ENCODE results near the gene ATP1A2. TPM values are rescaled to one million over a fixed set of nuclear protein-coding genes. Genes with fewer than 3 reads are reported as not detected.

The ATP1A2 gene
- total RNA-seq, 2 donors from 2014 or later = not detected

DNA sequence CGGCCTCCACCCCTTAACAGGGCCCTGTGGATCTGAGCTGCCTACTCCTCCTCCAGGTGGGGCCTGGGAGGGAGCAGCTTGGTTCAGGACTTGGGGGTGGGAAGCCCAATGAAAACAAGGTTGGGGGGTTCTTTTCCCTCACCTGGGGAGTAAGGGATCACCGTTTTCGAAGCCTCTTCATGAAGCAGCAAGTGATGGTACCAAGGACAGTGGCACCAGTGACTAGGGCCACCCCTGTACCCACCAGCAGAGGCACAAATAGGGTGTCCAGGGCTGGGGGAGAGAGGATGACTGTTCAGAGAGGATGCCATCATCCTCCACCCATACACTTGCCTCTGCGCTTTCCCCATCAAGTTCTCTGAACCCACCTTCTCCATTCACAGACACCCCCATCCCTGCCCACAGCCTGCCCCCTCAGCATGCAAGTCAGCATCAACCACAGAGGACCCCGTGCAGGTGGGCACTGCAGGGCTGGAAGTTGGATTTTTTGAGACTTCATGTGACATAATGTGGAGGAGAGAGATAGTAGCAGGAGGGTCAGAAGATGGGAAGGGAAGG is 23.8 kb upstream of the ATP1A2 start:
- ATAC-seq (no peak), DNase-seq (no peak)
- Mint-ChIP-seq H3K4me3 (no peak overlapping the region), H3K36me3 (ENCODE audit: low read depth) (peaks cover 15% of the 10 kb centered on the region), H3K4me1 (peaks cover 21% of the 10 kb centered on the region), H3K27ac (no peak overlapping the region), H3K27me3 (no peaks in the 10 kb centered on the region)
- H3K9me3 ChIP-seq (ENCODE audit: control insufficient read depth, low read length, poor library complexity, severe bottlenecking) = no peaks in the 10 kb centered on the region

DNA sequence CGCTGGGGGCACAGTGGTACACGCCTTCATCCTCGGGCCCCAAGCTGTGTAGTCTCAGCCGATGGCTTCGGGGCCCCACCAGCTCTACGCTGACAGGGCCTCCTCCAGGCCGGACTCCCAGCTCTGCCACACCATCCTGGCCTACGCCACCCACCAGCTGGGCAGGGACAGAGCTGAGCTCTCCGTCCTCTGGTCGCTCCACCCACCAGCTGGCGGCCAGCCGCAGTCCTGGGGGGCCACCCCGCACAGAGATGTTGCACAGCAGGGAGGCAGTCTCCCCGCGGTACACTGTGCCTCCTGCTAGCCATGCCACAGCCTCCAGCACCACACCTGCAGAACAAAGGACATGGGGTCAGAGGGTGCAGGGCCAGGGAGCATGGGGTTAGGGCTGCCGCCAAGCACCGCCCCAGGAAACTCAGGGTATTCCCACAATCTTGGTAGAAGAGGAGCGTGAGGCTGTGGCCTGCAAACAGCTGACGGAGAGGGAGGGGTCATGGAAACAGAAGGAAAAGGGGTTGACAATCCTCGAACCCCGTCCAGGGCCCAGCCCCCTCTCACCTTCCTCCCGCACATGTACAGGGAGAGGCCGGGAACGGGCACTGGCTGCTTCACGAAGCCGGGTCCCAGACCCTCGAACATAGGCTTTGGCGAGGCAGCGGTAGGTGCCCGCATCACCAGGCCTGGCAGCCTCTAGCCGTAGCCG is 23.0 kb upstream of the ATP1A2 start:
- H3K9me3 ChIP-seq (ENCODE audit: control insufficient read depth, low read length, poor library complexity, severe bottlenecking) = no peaks in the 10 kb centered on the region
- no peak overlapping the region for H3K4me3 Mint-ChIP-seq
- ATAC-seq (no peak), DNase-seq (no peak)
- peaks cover 13% of the 10 kb centered on the region for H3K36me3 Mint-ChIP-seq (ENCODE audit: low read depth)
- no peaks in the 10 kb centered on the region for H3K27me3 Mint-ChIP-seq
- peaks cover 23% of the 10 kb centered on the region for H3K4me1 Mint-ChIP-seq
- H3K27ac Mint-ChIP-seq = no peak overlapping the region

DNA sequence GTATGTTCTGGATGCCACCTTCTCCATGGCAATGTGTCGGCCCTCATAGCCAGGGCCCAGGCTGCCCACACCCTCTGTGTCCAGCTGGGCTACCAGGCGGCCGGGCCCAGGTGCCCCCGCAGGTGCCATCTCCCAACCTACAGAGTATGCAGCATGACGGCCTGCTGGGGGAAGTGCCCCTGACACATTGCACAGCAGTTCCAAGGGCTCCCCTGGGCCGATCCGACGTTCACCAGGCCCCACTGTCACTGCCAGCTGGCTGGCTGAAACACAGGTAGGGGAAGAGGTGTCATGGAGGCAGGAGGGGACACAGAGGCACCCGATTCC is 22.5 kb upstream of the ATP1A2 start:
- Mint-ChIP-seq H3K4me1 (peaks cover 27% of the 10 kb centered on the region), H3K27me3 (no peaks in the 10 kb centered on the region), H3K36me3 (ENCODE audit: low read depth) (peaks cover 13% of the 10 kb centered on the region), H3K27ac (no peak overlapping the region), H3K4me3 (no peak overlapping the region)
- DNase-seq (no peak), ATAC-seq (no peak)
- H3K9me3 ChIP-seq (ENCODE audit: control insufficient read depth, low read length, poor library complexity, severe bottlenecking) = no peaks in the 10 kb centered on the region

DNA sequence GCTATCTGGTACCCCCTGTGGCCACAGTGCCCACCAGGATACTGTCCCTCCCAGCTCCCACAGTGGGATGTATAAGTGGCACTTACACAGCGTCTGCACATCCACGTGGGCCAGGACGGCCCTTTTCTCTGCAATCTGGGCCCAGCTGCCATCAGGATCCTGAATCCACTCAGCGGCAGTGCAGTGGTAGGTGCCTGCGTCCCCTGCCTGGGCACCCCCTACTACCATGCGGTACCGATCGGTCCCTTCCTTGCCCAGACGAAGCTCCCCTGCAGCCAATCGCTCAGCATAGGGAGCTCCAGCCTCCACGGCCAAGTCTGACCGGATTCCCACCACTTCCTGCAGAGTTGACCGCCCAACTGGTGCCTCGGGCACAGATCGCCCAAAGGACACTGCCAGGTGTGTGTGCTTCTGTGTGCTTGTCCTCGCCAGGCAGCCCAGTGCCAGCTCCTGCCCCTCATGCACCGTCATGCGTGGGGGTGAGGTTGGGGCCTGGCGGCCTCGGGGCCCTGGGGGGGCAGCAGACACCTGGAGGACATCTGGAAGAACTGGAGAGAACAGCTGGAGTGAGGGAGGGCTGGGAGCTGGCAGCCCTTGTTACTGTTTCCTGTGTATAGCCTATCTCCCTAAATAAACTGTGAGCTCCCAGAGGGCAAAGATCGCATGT is 21.8 kb upstream of the ATP1A2 start:
- Mint-ChIP-seq H3K27ac (no peak overlapping the region), H3K4me3 (no peak overlapping the region)

DNA sequence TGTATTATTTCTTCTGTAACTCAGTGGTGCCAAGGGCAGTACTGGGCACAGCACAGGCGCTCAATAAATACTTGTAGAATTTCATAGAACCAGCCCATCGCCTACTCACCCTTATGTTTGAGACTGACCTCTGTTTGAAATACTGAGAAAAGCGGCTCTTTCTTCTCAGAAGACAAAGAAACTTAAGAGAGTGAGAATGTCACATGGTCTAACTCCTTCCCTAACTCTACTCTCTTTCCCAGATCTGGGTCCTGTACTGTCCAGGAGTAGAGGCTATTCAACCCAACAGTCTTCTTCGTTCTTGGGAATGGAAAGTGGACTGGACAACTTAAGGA is 21.3 kb upstream of the ATP1A2 start:
- Mint-ChIP-seq H3K4me1 (peaks cover 26% of the 10 kb centered on the region), H3K27ac (no peak overlapping the region)

More for the DNA sequence above, 21.8 kb upstream of the ATP1A2 start:
- ATAC-seq (no peak), DNase-seq (no peak)
- H3K27me3 Mint-ChIP-seq = no peaks in the 10 kb centered on the region
- H3K9me3 ChIP-seq (ENCODE audit: control insufficient read depth, low read length, poor library complexity, severe bottlenecking) = no peaks in the 10 kb centered on the region
- H3K36me3 Mint-ChIP-seq (ENCODE audit: low read depth) = peaks cover 10% of the 10 kb centered on the region
- H3K4me1 Mint-ChIP-seq = peaks cover 27% of the 10 kb centered on the region

DNA sequence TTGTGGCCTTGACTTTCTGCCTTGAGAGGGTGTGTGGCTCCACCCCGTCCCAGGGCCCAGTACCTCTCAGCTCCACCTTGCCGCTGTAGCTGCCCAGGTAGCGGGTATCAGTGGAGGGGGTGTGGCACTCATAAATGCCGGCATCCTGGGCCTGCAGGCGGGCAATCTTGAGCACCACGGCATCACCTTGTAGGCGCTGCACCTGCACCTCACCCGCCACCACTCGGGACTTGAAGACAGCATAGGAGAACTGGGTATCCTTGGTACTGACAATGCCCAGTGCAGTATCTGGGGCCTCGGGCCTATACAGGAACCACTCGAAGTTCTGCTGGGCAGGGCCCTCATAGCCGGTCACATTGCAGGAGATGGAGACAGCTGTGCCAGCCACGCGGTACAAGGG is 20.8 kb upstream of the ATP1A2 start:
- ATAC-seq = no peak
- H3K4me1 Mint-ChIP-seq = peaks cover 30% of the 10 kb centered on the region
- no peak overlapping the region for H3K4me3 Mint-ChIP-seq
- DNase-seq = no peak
- no peaks in the 10 kb centered on the region for H3K27me3 Mint-ChIP-seq
- H3K27ac Mint-ChIP-seq = no peak overlapping the region
- H3K36me3 Mint-ChIP-seq (ENCODE audit: low read depth) = peaks cover 6% of the 10 kb centered on the region
- no peaks in the 10 kb centered on the region for H3K9me3 ChIP-seq (ENCODE audit: control insufficient read depth, low read length, poor library complexity, severe bottlenecking)

More for the DNA sequence above, 21.3 kb upstream of the ATP1A2 start:
- Mint-ChIP-seq H3K27me3 (no peaks in the 10 kb centered on the region), H3K36me3 (ENCODE audit: low read depth) (peaks cover 6% of the 10 kb centered on the region), H3K4me3 (no peak overlapping the region)
- DNase-seq = no peak
- no peaks in the 10 kb centered on the region for H3K9me3 ChIP-seq (ENCODE audit: control insufficient read depth, low read length, poor library complexity, severe bottlenecking)
- ATAC-seq = no peak

DNA sequence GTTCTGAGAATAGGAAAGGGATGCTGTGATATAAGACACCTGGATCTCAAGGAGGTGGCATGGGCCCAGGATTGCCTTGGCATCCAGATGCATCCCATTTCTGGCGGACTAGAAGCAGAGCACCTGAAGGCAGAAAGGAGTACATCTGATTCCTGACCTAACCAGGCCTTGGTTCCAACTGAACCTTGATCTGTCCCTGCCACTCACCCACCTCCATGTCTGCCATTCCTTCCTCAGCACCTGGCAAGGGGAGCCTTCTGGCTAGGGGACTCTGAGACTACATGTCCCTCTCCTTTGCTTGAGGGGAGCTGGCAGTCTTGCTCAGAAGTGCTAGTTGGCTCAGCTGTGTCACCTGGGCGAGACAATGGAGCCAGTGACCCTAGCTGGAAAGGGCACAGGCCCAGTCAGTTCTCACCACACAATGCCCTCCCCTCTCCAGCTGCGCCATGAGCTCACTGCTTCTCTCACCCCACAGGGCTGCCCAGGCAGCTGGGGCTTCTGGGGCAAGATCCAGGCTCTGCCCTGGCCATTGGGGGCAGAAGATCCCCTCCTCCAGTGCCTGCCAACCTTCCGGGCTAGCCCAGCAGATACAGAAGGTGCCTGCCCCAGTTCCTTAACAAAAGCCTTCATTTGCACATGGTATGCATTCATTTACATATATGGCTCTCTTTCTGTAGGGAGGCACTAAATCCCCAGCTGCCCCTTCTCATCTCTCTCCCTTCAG is 20.0 kb upstream of the ATP1A2 start:
- H3K4me3 Mint-ChIP-seq = peak overlapping the region; percentile 93
- no peak for DNase-seq
- H3K9me3 ChIP-seq (ENCODE audit: control insufficient read depth, low read length, poor library complexity, severe bottlenecking) = no peaks in the 10 kb centered on the region

DNA sequence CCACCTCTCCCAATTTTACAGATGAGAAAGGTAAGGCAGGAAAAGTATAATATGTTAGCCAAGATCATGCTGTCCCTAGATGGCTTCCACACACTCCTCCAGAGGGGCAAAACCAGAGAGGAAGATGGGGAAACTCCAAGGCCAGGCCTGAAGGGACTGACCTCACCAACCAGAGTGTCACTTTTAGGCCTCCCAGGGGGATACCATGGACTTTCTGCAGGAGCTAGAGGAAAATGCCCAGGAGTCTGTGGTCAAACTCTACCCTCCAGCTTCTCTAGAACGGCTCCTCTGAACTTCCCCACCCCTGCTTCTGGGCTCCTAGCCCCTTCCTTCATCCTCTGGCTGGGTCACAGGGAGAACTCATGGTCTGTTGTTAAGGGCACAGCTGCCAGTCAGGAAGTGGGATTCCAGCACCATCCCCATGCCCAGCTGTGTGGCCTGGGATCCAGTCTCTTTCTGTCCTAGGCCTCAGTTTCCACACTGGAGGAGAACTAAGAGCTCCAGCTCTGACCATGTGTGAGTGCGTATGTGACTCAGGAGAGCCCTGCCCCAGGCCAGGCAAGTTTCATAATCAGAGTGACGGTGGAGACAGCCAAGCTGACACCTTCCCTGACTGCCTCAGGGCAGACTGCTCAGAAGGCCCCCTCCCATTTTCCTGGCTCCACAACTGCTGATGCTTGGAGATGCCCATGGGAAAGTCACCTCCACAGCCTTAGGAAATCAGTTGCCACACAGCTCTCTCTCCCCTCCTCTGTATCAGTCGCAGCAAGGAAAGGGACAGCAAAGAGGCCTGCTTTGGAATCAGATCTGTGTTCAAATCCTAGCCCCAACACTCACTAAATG is 19.1 kb upstream of the ATP1A2 start:
- H3K4me1 Mint-ChIP-seq = peaks cover 35% of the 10 kb centered on the region
- H3K27ac Mint-ChIP-seq = peak overlapping the region; percentile 95
- no peaks in the 10 kb centered on the region for H3K9me3 ChIP-seq (ENCODE audit: control insufficient read depth, low read length, poor library complexity, severe bottlenecking)
- no peak for DNase-seq
- H3K4me3 Mint-ChIP-seq = peak overlapping the region; percentile 93
- no peaks in the 10 kb centered on the region for H3K27me3 Mint-ChIP-seq
- peaks cover 2% of the 10 kb centered on the region for H3K36me3 Mint-ChIP-seq (ENCODE audit: low read depth)
- ATAC-seq = no peak

More for the DNA sequence above, 20.0 kb upstream of the ATP1A2 start:
- Mint-ChIP-seq H3K27ac (peak overlapping the region; percentile 95), H3K27me3 (no peaks in the 10 kb centered on the region), H3K36me3 (ENCODE audit: low read depth) (peaks cover 6% of the 10 kb centered on the region), H3K4me1 (peaks cover 32% of the 10 kb centered on the region)
- ATAC-seq = no peak

DNA sequence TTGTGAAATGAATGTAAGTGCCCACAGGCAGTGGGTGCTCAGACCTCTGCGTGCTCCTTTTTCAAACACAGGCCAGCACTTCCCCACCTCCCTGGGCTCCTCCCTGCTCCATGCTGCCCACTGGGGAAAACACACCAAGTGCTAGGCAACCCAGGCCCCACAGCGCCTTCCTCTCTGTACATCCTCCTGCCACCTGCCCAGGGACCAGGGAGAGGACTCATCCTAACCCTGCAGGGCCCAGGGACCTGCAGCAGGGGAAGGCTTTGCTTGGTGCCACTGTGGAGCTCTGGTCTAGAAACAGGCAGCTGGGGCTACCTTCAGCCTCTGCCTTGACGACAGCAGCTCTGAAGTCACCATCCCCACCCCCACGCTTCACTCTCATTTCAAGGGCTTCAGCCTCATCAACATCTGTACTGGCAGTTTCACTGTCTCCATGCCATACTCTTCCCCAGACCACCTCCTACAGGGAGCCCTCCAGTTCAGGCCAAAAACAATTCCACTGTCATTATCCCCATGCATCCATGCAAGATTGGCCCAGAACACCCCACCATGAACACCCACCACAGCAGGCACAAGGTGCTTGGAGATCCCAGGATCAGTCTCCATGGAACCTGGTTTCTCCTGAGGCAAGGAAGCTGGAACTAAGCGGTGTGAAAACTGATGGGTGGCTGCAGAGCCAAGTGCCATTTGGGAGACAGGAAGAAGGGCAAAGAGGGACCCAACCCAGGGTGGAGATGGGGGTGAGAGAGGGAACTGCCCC is 18.2 kb upstream of the ATP1A2 start:
- no peaks in the 10 kb centered on the region for H3K9me3 ChIP-seq (ENCODE audit: control insufficient read depth, low read length, poor library complexity, severe bottlenecking)
- Mint-ChIP-seq H3K4me1 (peaks cover 36% of the 10 kb centered on the region), H3K27ac (peak overlapping the region; percentile 95), H3K36me3 (ENCODE audit: low read depth) (no peaks in the 10 kb centered on the region), H3K4me3 (peak overlapping the region; percentile 93), H3K27me3 (no peaks in the 10 kb centered on the region)
- ATAC-seq = no peak
- no peak for DNase-seq

DNA sequence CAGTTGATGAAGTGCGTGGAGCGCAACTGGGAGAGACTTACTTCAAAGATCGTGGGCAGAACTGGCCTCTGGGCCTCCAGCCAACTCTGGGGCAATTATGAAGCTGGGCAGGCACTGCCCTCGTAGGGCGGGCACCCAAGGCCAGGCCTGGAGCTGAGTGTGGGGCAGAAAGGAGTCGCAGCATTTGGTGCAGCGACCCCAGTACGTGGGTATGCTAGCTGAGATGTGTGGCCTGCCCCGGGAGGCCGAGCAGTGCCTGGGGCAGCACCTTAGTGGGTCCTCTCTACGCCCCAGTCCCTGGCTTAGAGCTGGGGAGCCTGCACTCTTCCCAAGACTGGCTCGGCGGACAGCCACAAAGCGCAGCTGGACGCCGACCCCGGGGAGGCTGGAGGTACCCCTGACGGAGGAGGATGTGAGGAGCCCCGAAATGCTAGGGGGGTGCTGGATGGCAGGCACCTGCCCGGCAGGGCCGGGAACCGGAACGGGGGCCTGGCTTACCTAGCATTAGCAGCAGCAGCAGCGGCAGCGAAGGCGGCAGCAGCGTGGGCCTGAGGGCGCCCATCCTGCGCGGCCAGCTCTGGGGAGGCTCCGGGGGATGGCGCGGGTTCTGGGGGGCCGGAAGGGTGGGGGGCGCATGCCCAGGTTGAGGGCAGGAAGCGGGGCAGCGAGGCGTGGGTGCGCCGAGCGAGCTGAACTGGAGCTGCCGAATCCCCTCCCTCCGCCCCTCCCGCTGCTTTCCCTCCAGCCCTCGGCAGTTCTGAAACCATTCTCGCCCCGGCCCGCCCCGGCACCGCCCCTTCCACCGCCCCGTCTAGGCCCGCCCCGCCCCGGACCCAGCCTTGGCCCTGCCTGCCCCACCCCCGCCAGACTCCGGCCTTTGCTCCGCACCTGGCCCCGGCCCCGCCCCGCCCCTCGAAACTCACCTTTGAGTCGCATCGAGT is 17.4 kb upstream of the ATP1A2 start, which contains the start of gene IGSF8:
Gene IGSF8, minus strand, starts transcription at position 709 of the 941 bp plus-strand sequence. Its CDS starts 147 bp downstream, at position 562.
- peak; percentile 66 for ATAC-seq
- H3K27me3 Mint-ChIP-seq = no peaks in the 10 kb centered on the region
- no peaks in the 10 kb centered on the region for H3K9me3 ChIP-seq (ENCODE audit: control insufficient read depth, low read length, poor library complexity, severe bottlenecking)
- DNase-seq = peak; percentile 87 to 94 (median 92)
- peak within 1 kb of the TSS; percentile 95 for H3K27ac Mint-ChIP-seq
- H3K36me3 Mint-ChIP-seq (ENCODE audit: low read depth) = no peaks in the 10 kb centered on the region
- peak within 1 kb of the TSS; percentile 93 for H3K4me3 Mint-ChIP-seq
- H3K4me1 Mint-ChIP-seq = peaks cover 36% of the 10 kb centered on the region

DNA sequence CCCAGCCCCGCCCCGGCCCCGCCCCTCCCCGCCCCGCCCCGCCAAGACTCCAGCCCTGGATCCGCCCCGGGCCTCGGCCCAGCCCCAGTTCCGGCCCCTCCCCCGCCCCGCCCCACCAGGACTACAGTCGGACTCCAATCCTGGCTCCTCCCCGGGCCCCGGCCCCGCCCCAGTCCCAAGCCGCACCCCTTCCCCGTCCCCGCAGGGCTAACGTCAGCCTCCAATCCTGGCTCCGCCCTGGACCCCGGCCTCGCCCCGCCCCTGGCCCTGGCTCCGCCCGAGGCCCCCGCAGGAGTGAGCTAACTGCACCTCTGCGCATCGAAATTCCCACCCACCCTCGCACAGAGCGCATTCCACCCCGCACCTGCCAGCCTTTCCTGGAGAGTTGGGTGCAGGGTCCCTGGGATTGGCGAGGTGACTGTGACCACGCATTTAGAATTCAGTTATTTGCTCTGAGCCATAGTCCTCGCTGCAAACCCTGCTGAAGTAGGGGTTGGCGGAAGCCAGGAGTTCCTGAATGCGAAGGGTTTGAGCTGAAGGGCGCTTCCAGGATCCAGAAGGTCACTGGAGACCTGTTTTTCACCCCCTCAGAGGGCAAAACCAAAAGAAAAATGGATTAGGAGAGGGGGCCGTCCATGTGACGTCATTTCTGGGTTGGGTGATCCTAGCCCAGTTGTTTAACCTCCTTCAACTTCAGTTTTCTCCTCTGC is 16.6 kb upstream of the ATP1A2 start:
- Mint-ChIP-seq H3K36me3 (ENCODE audit: low read depth) (no peaks in the 10 kb centered on the region), H3K4me1 (peaks cover 35% of the 10 kb centered on the region), H3K27ac (peak overlapping the region; percentile 95), H3K27me3 (no peaks in the 10 kb centered on the region), H3K4me3 (peak overlapping the region; percentile 93)
- DNase-seq (peak; percentile 96 to 99 (median 98)), ATAC-seq (peak; percentile 92)
- no peaks in the 10 kb centered on the region for H3K9me3 ChIP-seq (ENCODE audit: control insufficient read depth, low read length, poor library complexity, severe bottlenecking)
